ENCODE results near the gene ACP2. TPM values are rescaled to one million over a fixed set of nuclear protein-coding genes. Genes with fewer than 3 reads are reported as not detected.
"Not testable (repeated sequence)": the region's sequence is repeated elsewhere in the genome, so short reads cannot be mapped to it uniquely, and the experiment has no call there.

Gene ACP2
- total RNA-seq, 1 experiment from 2014 or later = 48.5 TPM

DNA sequence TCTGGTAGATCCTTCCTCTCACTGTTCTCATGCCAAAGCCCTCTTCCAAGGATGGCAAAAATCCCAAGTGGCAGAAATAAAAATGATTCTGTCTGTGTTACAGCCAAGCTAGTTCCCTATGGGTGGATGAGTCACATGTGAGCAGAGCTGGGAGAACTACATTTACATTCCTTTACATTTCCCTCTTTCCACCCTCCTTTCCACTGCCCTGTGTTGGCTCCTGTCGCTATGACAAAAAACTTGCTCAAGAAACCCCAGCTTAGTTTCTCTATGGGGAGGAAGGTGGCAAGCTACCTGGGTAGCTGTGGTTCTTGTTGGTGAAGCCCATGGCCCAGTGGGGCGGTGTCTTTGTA, 44.0 kb downstream of the ACP2 start:
- peak; percentile 42 for DNase-seq (ENCODE audit: low spot score)

- no peak for DNase-seq (ENCODE audit: low spot score)
Measured at GRCh38 chr11:47202576-47202975, 46.0 kb downstream of the ACP2 start.

DNA sequence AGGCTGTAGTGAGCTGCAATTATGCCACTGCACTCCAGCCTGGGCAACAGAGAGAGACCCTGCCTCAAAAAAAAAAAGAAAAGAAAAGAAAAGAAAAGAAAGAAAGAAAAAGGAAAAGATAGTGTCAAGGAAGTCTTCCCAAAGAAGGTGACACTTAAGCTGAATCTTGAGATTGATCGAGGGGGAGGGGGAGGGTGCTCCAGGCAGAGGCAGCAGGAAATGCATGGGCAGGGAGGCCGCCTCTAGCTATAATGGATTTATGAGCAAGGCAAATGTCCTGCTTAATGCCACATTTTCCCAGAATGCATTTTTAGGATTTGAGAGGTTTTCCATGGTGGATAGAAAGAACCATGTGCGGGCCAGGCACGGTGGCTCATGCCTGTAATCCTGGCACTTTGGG, 47.6 kb downstream of the ACP2 start:
- DNase-seq (ENCODE audit: low spot score) = no peak

GRCh38 chr11:47198161-47198560, 50.5 kb downstream of the ACP2 start:
- DNase-seq (ENCODE audit: low spot score) = not testable (repeated sequence)

- DNase-seq (ENCODE audit: low spot score) = no peak
Measured at GRCh38 chr11:47192111-47192510, 56.5 kb downstream of the ACP2 start.

GRCh38 chr11:47191137-47191536, 57.5 kb downstream of the ACP2 start:
- DNase-seq (ENCODE audit: low spot score) = not testable (repeated sequence)

Other genes with a start within 250 kb of the ACP2 start
- gene ARFGAP2, start 71.9 kb downstream of the ACP2 start, total RNA-seq (2014; rRNA removed; shearing (Covaris generic)) = 162 and 181 TPM in 2 replicates
- 2.6 and 3.7 TPM in 2 replicates for gene PACSIN3, start 62.4 kb downstream of the ACP2 start, total RNA-seq (2014; rRNA removed; shearing (Covaris generic))
- 17.1 and 25.7 TPM in 2 replicates for gene DDB2, start 33.8 kb downstream of the ACP2 start, total RNA-seq (2014; rRNA removed; shearing (Covaris generic))
- gene NR1H3, start 9.2 kb upstream of the ACP2 start, total RNA-seq (2014; rRNA removed; shearing (Covaris generic)) = 139 and 147 TPM in 2 replicates
- 44.0 and 46.2 TPM in 2 replicates for gene MADD, start 21.3 kb upstream of the ACP2 start, total RNA-seq (2014; rRNA removed; shearing (Covaris generic))
- gene MYBPC3, start 103.9 kb upstream of the ACP2 start, total RNA-seq (2014; rRNA removed; shearing (Covaris generic)) = 0.05 TPM in 1 of 2 replicates, not detected in the other
- gene SPI1, start 129.7 kb upstream of the ACP2 start, total RNA-seq (2014; rRNA removed; shearing (Covaris generic)) = not detected in 2 replicates
- gene SLC39A13, start 159.8 kb upstream of the ACP2 start, total RNA-seq (2014; rRNA removed; shearing (Covaris generic)) = 56.0 and 67.0 TPM in 2 replicates
- 206 and 222 TPM in 2 replicates for gene PSMC3, start 177.6 kb upstream of the ACP2 start, total RNA-seq (2014; rRNA removed; shearing (Covaris generic))
- not detected in 2 replicates for gene RAPSN, start 200.3 kb upstream of the ACP2 start, total RNA-seq (2014; rRNA removed; shearing (Covaris generic))